Heart right ventricle (tissue), 16 donors: Measurements from ENCODE around the gene IMMP2L. TPM values are rescaled to one million over a fixed set of nuclear protein-coding genes. Genes with fewer than 3 reads are reported as not detected.
A peak's percentile ranks its signal among the peaks of the same experiment; 100 is the strongest.

Experiments used
- ATAC-seq, 8 donors: fragments of 200-7000 bp; cut with Tn5 transposase; one replicate each; pipeline ENCODE4 v1.9.1; 2020; ENCODE audit warnings: mild to moderate bottlenecking in 8 of 8, moderate library complexity in 8 of 8, moderate number of reproducible peaks in 1 of 8
- DNase-seq, 2 donors: peaks; one replicate each; pipeline ENCODE4 v3.0.0-alpha.2; 2020
- H3K27ac ChIP-seq, 10 donors: fragments of 200-600 bp; sonication (generic) in 2 of 10; one replicate each; pipeline versions ENCODE4 v1.5.0 to v1.8.0; 2020 to 2022; ENCODE audit warnings: mild to moderate bottlenecking in 3 of 10
- H3K27me3 ChIP-seq, 7 donors: fragments of 200-600 bp; one replicate each; pipeline ENCODE4 v1.8.0; 2021 to 2022; ENCODE audit warnings: mild to moderate bottlenecking in 2 of 7
- H3K36me3 ChIP-seq, 9 donors: fragments of 200-600 bp; sonication (generic) in 1 of 9; one replicate each; pipeline versions ENCODE4 v1.5.0 to v1.8.0; 2020 to 2022; ENCODE audit warnings: mild to moderate bottlenecking in 2 of 9
- H3K4me1 ChIP-seq, 9 donors: fragments of 200-600 bp; sonication (generic) in 1 of 9; one replicate each; pipeline versions ENCODE4 v1.5.0 to v1.8.0; 2020 to 2022; ENCODE audit warnings: mild to moderate bottlenecking in 4 of 9
- H3K4me3 ChIP-seq, 10 donors: fragments of 200-600 bp; sonication (generic) in 2 of 10; one replicate each; pipeline versions ENCODE4 v1.5.0 to v1.8.0; 2020 to 2022; ENCODE audit warnings: mild to moderate bottlenecking in 7 of 10, moderate library complexity in 2 of 10
- H3K9me3 ChIP-seq, 11 donors: fragments of 200-600 bp in 10 of 11; sonication (generic) in 2 of 11; one replicate each; pipeline versions ENCODE4 v1.5.0 to v1.8.0; 2013 to 2022; ENCODE audit warnings: mild to moderate bottlenecking in 2 of 11, control low read depth in 1 of 11, moderate library complexity in 1 of 11
- CTCF ChIP-seq, 9 donors: fragments of 200-600 bp; sonication (generic) in 2 of 9; IDR thresholded peaks; one replicate each; pipeline versions ENCODE4 v1.5.0 to v1.8.0; 2021 to 2022; ENCODE audit warnings: antibody characterized with exemption in 9 of 9, mild to moderate bottlenecking in 5 of 9, moderate library complexity in 1 of 9
- WGBS, 2 donors: extraction: QIAGEN DNeasy Blood & Tissue Kit; methylation state at CpG; one replicate each; pipeline ENCODE4 v1.1.7; 2013; ENCODE audit warnings: inconsistent platforms in 1 of 2; 5-methylcytosine and 5-hydroxymethylcytosine counted together
- intact Hi-C, 10 donors: fragments of 100-400 bp; cut with DNase I; formaldehyde crosslinking; loops; one replicate each; pipeline versions ENCODE4 v1.11.1 to v1.14.2; 2022
- polyA plus RNA-seq, 2 donors: library from polyadenylated mRNA; stranded (reverse); fragments of 200-250 nt; gene quantifications; one replicate each; pipeline ENCODE4 v1.2.3, GENCODE V29; 2013
- total RNA-seq, 10 donors: library from RNA; stranded (reverse); fragmentation: NEBNext Ultra II Directional in 3 of 10; extraction: Animal tissue kit (Norgen Biotek cat#: 25700) in 3 of 10; gene quantifications; one replicate each; pipeline versions ENCODE4 v1.2.1 to v1.2.4, GENCODE V29; 2021 to 2023
- donor health status: Arrhythmogenic right ventricular cardiomyopathy.
- donor health status: ischemic (EF 13 %, LVEDD 7.1; RV severe dilation, severe dysfunction).
- donor health status: healthy with polysubstance abuse.
- donor health status: DM: no; HTN: yes; CAD: no.
- donor health status: DM: no; HTN: no; CAD: no.
- donor health status: ischemic (EF 25% LVEDD 6.9; RV normal size, moderate dysfunction).
- donor health status: ischemic (EF 25% LVEDD 5.7; RV mildly dilated, moderate dysfunction).
- donor health status: healthy.
- donor health status: DM: yes; HTN: yes; CAD: no.
- donor health status: Ischemic cardiomyopathy.
- donor health status: ischemic (EF 35%, LVEDD 5.7; RV mildly dilated, moderate dysfunction).
- donor health status: nonischemic (EF 11% LVEDD 7.7; RV severe dilation, severe dysfunction).
- donor health status: DM: yes; HTN: yes; CAD: no.
- donor health status: PGD.
- donor health status: ischemic (EF 29% LVEDD 5.4; RV normal size, mild dysfunction).
- donor health status: nonischemic (EF 23%, LVEDD 6.1; RV moderate dilation, normal function).

Gene IMMP2L
- total and polyA plus RNA-seq, 12 donors, result 4.3 to 20.8 (median 17.3) TPM

- WGBS, 2 donors, result 96% methylated on average over 1 of the region's 1 CpG
- Histone ChIP-seq H3K9me3 (no peaks in the 10 kb centered on the region), H3K4me1 (peaks cover 0 to 7% (median 0%) of the 10 kb centered on the region in 9 donors), H3K27me3 (no peaks in the 10 kb centered on the region), H3K36me3 (no peaks in the 10 kb centered on the region), H3K27ac (no peak overlapping the region), H3K4me3 (no peak overlapping the region)
- DNase-seq (no peak), ATAC-seq (no peak)
- intact Hi-C loops, result no loop called here
- no peak for TF ChIP-seq CTCF (IDR thresholded peaks at IDR 0.05)
Measured at GRCh38 chr7:111080495-111081105, 481.7 kb downstream of the IMMP2L start.

- 96 to 97% methylated on average over 2 of the region's 2 CpGs for WGBS, 2 donors
- no peak for DNase-seq
- peaks cover 0 to 15% (median 5%) of the 10 kb centered on the region in 9 donors for H3K4me1 ChIP-seq
- no peak for ATAC-seq
- intact Hi-C loops, result no loop called here
- H3K36me3 ChIP-seq, result no peaks in the 10 kb centered on the region
- H3K4me3 ChIP-seq, result no peak overlapping the region
- H3K9me3 ChIP-seq, result no peaks in the 10 kb centered on the region
- H3K27me3 ChIP-seq, result no peaks in the 10 kb centered on the region
- TF ChIP-seq CTCF (IDR thresholded peaks at IDR 0.05), result no peak
- H3K27ac ChIP-seq, result no peak overlapping the region
Measured at GRCh38 chr7:111077001-111077400, 485.3 kb downstream of the IMMP2L start.

GRCh38 chr7:111076205-111076604, 486.1 kb downstream of the IMMP2L start:
- Histone ChIP-seq H3K4me3 (no peak overlapping the region), H3K27ac (no peak overlapping the region), H3K36me3 (no peaks in the 10 kb centered on the region), H3K27me3 (no peaks in the 10 kb centered on the region), H3K9me3 (no peaks in the 10 kb centered on the region), H3K4me1 (peaks cover 0 to 15% (median 5%) of the 10 kb centered on the region in 9 donors)
- TF ChIP-seq CTCF (IDR thresholded peaks at IDR 0.05), result no peak
- ATAC-seq, result no peak
- DNase-seq, result no peak
- intact Hi-C loops, result no loop called here

- Histone ChIP-seq H3K9me3 (no peaks in the 10 kb centered on the region), H3K27me3 (no peaks in the 10 kb centered on the region), H3K36me3 (no peaks in the 10 kb centered on the region), H3K4me3 (no peak overlapping the region), H3K27ac (no peak overlapping the region), H3K4me1 (peaks cover 0 to 15% (median 5%) of the 10 kb centered on the region in 9 donors)
- ATAC-seq (peak in 3 of 8 donors; percentile 41 to 75 (median 53)), DNase-seq (no peak)
- no peak for TF ChIP-seq CTCF (IDR thresholded peaks at IDR 0.05)
- WGBS, 2 donors, result 57 to 69% methylated on average over 5 of the region's 5 CpGs
- intact Hi-C loops, result no loop called here
Measured at GRCh38 chr7:111075498-111075897, 486.8 kb downstream of the IMMP2L start.
